Right ventricle myocardium superior (tissue), 1 donor: ENCODE measurements around the gene B4GALT2. TPM values are rescaled to one million over a fixed set of nuclear protein-coding genes. Genes with fewer than 3 reads are reported as not detected.

Source experiments
- ATAC-seq: fragments of 200-7000 bp; cut with Tn5 transposase; one replicate; pipeline ENCODE4 v1.9.1; 2020; ENCODE audit warnings: mild to moderate bottlenecking; ENCODE audit not compliant: poor library complexity
- DNase-seq: peaks from one replicate; pipeline ENCODE4 v3.0.0-alpha.2; 2020
- intact Hi-C: fragments of 100-400 bp; cut with DNase I; formaldehyde crosslinking; loops from one replicate; pipeline ENCODE4 v1.11.2; 2022
- total RNA-seq: library from RNA; stranded (reverse); fragmentation: NEBNext Ultra II Directional; extraction: Animal tissue kit (Norgen Biotek cat#: 25700); gene quantifications from one replicate; pipeline ENCODE4 v1.2.1, GENCODE V29; 2021
- donor health status: DM: no; HTN: yes; CAD: no; lungs with severe emphysema.

Gene B4GALT2
- total RNA-seq, 1 donor from 2014 or later: 34.3 TPM

GRCh38 chr1:43994071-43994470 is 15.1 kb downstream of the B4GALT2 start:
- DNase-seq: no peak
- no peak for ATAC-seq
- intact Hi-C loops: no loop called here

- DNase-seq (no peak), ATAC-seq (no peak)
- intact Hi-C loops: no loop called here
These were observed 16.1 kb downstream of the B4GALT2 start for GRCh38 chr1:43994794-43995790.

- intact Hi-C loops: no loop called here
- no peak for ATAC-seq
- DNase-seq: no peak
These were observed 17.1 kb downstream of the B4GALT2 start for GRCh38 chr1:43995984-43996732.

GRCh38 chr1:43996733-43997115 is 17.7 kb downstream of the B4GALT2 start:
- DNase-seq (no peak), ATAC-seq (no peak)
- intact Hi-C loops: no loop called here

GRCh38 chr1:43997295-43997999 is 18.4 kb downstream of the B4GALT2 start:
- DNase-seq (no peak), ATAC-seq (no peak)
- intact Hi-C loops: no loop called here

- no peak for DNase-seq
These were observed 19.0 kb downstream of the B4GALT2 start for GRCh38 chr1:43998000-43998378.

GRCh38 chr1:43999455-43999854 is 20.4 kb downstream of the B4GALT2 start:
- ATAC-seq: no peak
- intact Hi-C loops: no loop called here
- DNase-seq: no peak

More at GRCh38 chr1:43998000-43998378, 19.0 kb downstream of the B4GALT2 start:
- no peak for ATAC-seq
- intact Hi-C loops: no loop called here

GRCh38 chr1:44000122-44000665 is 21.2 kb downstream of the B4GALT2 start:
- DNase-seq (no peak), ATAC-seq (no peak)
- intact Hi-C loops: no loop called here

GRCh38 chr1:44002165-44002564 is 23.2 kb downstream of the B4GALT2 start:
- ATAC-seq (no peak), DNase-seq (no peak)
- intact Hi-C loops: no loop called here

GRCh38 chr1:44002606-44003157 is 23.7 kb downstream of the B4GALT2 start:
- intact Hi-C loops: no loop called here
- no peak for ATAC-seq
- DNase-seq: no peak

GRCh38 chr1:44008259-44008658 is 29.2 kb downstream of the B4GALT2 start:
- ATAC-seq (no peak), DNase-seq (no peak)
- intact Hi-C loops: loop anchor here (5.0 kb wide), 1 partner anchor 39 kb away; no protein-coding TSS in a partner anchor

- DNase-seq (no peak), ATAC-seq (no peak)
- intact Hi-C loops: no loop called here
These were observed 32.0 kb downstream of the B4GALT2 start for GRCh38 chr1:44010935-44011471.

GRCh38 chr1:44012404-44012803 is 33.4 kb downstream of the B4GALT2 start:
- DNase-seq: no peak

GRCh38 chr1:44012941-44013609 is 34.1 kb downstream of the B4GALT2 start:
- ATAC-seq (no peak), DNase-seq (no peak)
- intact Hi-C loops: no loop called here

More at GRCh38 chr1:44012404-44012803, 33.4 kb downstream of the B4GALT2 start:
- ATAC-seq: no peak
- intact Hi-C loops: no loop called here

- intact Hi-C loops: no loop called here
- no peak for ATAC-seq
- no peak for DNase-seq
These were observed 34.9 kb downstream of the B4GALT2 start for GRCh38 chr1:44013949-44014348.

- ATAC-seq (peak; percentile 23), DNase-seq (no peak)
- intact Hi-C loops: no loop called here
These were observed 35.5 kb downstream of the B4GALT2 start for GRCh38 chr1:44014365-44015104.

- DNase-seq (no peak), ATAC-seq (peak; percentile 41)
- intact Hi-C loops: no loop called here
These were observed 36.2 kb downstream of the B4GALT2 start for GRCh38 chr1:44015206-44015605.
